ENCODE results near the gene NFIX. TPM values are rescaled to one million over a fixed set of nuclear protein-coding genes. Genes with fewer than 3 reads are reported as not detected.

NFIX gene
- total RNA-seq, 1 donor from 2014 or later: 8.4 TPM

GRCh38 chr19:13091400-13092157 is 96.3 kb downstream of the NFIX start:
- Mint-ChIP-seq H3K27ac (ENCODE audit: unreplicated experiment) (peak overlapping the region; percentile 90), H3K36me3 (ENCODE audit: low read depth, unreplicated experiment) (peaks cover 4% of the 10 kb centered on the region), H3K9me3 (ENCODE audit: unreplicated experiment) (no peaks in the 10 kb centered on the region), H3K27me3 (ENCODE audit: low read depth, unreplicated experiment) (peaks cover 33% of the 10 kb centered on the region), H3K4me1 (ENCODE audit: low read depth, unreplicated experiment) (peaks cover 21% of the 10 kb centered on the region), H3K4me3 (ENCODE audit: unreplicated experiment) (peak overlapping the region; percentile 23)
- Histone ChIP-seq H3K4me2 (ENCODE audit: low read length) (peak overlapping the region; percentile 77), H3K9ac (ENCODE audit: low read length) (peak overlapping the region; percentile 83), H3K4me3 (ENCODE audit: insufficient read depth, low read depth, low read length) (no peak overlapping the region), H2AFZ (ENCODE audit: low read depth, low read length) (no peak overlapping the region), H3K36me3 (ENCODE audit: insufficient read depth, low read length) (peaks cover 2% of the 10 kb centered on the region), H3K79me2 (ENCODE audit: insufficient read depth, low read length) (peaks cover 7% of the 10 kb centered on the region), H3K27ac (ENCODE audit: low read depth, low read length) (peak overlapping the region; percentile 81), H3K4me1 (ENCODE audit: insufficient read depth, low read length) (peaks cover 47% of the 10 kb centered on the region), H3K27me3 (ENCODE audit: insufficient read depth, low read length) (no peaks in the 10 kb centered on the region), H3K9me3 (ENCODE audit: insufficient read depth, low read depth, low read length) (no peaks in the 10 kb centered on the region), H4K20me1 (ENCODE audit: insufficient read depth, low read length) (peaks cover 5% of the 10 kb centered on the region)
- DNase-seq (ENCODE audit: low read depth): peak; percentile 96
- no peak for TF ChIP-seq EZH2 (IDR thresholded peaks at IDR 0.05; ENCODE audit: insufficient read depth, low read length)
- TF ChIP-seq CTCF (IDR thresholded peaks at IDR 0.05; ENCODE audit: insufficient read depth, low read depth, low read length): no peak
- no peak for FAIRE-seq

- DNase-seq (ENCODE audit: low read depth): no peak
- peak overlapping the region; percentile 60 for H3K4me3 Mint-ChIP-seq (ENCODE audit: unreplicated experiment)
- H3K4me1 Mint-ChIP-seq (ENCODE audit: low read depth, unreplicated experiment): peaks cover 21% of the 10 kb centered on the region
Measured at GRCh38 chr19:13092158-13092543, 96.9 kb downstream of the NFIX start.

More at GRCh38 chr19:13092158-13092543, 96.9 kb downstream of the NFIX start:
- peak overlapping the region; percentile 90 for H3K27ac Mint-ChIP-seq (ENCODE audit: unreplicated experiment)
- H3K4me3 ChIP-seq (ENCODE audit: insufficient read depth, low read depth, low read length): no peak overlapping the region
- H3K9me3 Mint-ChIP-seq (ENCODE audit: unreplicated experiment): no peaks in the 10 kb centered on the region
- H3K9me3 ChIP-seq (ENCODE audit: insufficient read depth, low read depth, low read length): no peaks in the 10 kb centered on the region
- FAIRE-seq: no peak
- peaks cover 2% of the 10 kb centered on the region for H3K36me3 ChIP-seq (ENCODE audit: insufficient read depth, low read length)
- peak overlapping the region; percentile 77 for H3K4me2 ChIP-seq (ENCODE audit: low read length)
- H3K27ac ChIP-seq (ENCODE audit: low read depth, low read length): peak overlapping the region; percentile 81
- H3K27me3 ChIP-seq (ENCODE audit: insufficient read depth, low read length): no peaks in the 10 kb centered on the region
- peaks cover 4% of the 10 kb centered on the region for H3K36me3 Mint-ChIP-seq (ENCODE audit: low read depth, unreplicated experiment)
- TF ChIP-seq CTCF (IDR thresholded peaks at IDR 0.05; ENCODE audit: insufficient read depth, low read depth, low read length) (no peak), EZH2 (IDR thresholded peaks at IDR 0.05; ENCODE audit: insufficient read depth, low read length) (no peak)
- peak overlapping the region; percentile 83 for H3K9ac ChIP-seq (ENCODE audit: low read length)
- peaks cover 31% of the 10 kb centered on the region for H3K27me3 Mint-ChIP-seq (ENCODE audit: low read depth, unreplicated experiment)
- no peak overlapping the region for H2AFZ ChIP-seq (ENCODE audit: low read depth, low read length)
- H3K79me2 ChIP-seq (ENCODE audit: insufficient read depth, low read length): peaks cover 1% of the 10 kb centered on the region
- no peaks in the 10 kb centered on the region for H4K20me1 ChIP-seq (ENCODE audit: insufficient read depth, low read length)
- peaks cover 47% of the 10 kb centered on the region for H3K4me1 ChIP-seq (ENCODE audit: insufficient read depth, low read length)

Measured in astrocyte (in vitro differentiated cells and primary cell).